SKM-1 treated with dmso at 0.1 percent for 144 hours (cell line): Measurements from ENCODE around the gene SLC16A5.
"Not testable (repeated sequence)": the region's sequence is repeated elsewhere in the genome, so short reads cannot be mapped to it uniquely, and the experiment has no call there.

Source experiments
- DNase-seq: peaks from one replicate; lab custom pipeline; 2025; ENCODE audit not compliant: unreplicated experiment; lab: John Stamatoyannopoulos, UW

Gene SLC16A5

DNA sequence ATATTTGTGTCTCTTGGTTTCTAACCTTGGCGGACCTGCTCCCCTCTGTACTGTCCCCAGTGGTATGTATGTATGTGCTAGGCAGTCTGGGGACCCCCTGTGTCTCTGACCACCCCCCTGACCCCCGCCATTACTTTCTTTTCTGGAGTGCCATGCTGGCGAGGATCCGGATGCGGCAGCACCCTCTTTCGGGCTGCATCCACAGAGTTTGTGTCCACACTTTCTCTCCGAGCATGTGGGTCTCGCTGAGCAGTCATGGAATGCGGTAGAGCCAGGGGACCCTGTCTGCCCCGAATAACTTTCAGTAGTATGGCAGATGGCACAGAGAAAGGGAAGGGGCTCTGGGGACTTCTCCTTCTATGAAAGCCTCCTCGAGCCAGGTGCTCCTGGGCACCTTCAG lies 23.7 kb upstream of the SLC16A5 start:
- DNase-seq = no peak

GRCh38 chr17:75064460-75064859 lies 23.3 kb upstream of the SLC16A5 start:
- no peak for DNase-seq

DNA sequence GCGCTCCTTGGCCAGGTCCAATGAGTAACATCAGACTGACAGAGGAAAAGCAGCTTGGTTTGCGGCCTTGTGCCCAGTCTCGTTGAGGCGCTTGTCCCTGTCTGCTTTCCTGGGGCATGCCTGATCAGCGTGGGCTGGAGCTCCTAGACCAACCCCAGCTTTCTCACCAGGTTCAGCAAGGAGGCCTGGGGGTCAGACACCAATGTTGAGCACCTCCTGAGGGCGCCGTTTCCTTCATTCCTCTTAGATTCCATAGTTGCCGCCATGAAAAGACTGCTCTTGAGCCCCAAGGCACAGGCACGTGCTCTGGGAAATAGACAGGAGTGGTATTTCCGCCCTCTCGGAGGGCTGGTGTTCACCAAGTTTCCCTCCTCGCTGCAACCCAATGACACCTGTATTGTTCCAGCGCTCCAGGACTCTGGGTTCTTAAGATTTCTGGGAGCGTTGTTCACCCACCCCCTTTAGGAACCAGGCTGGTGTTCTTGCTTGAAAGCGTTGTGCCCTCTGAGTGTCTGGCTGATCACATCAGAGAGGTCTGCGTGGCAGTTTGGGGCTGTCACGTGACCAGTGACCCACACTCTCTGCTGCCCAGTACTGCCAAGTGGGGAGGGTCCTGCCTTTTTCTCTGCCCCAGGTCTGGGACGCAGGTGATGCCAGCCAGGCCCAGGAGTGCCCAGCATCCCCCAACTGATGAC lies 22.7 kb upstream of the SLC16A5 start:
- no peak for DNase-seq

GRCh38 chr17:75065562-75066151 lies 22.1 kb upstream of the SLC16A5 start:
- no peak for DNase-seq

GRCh38 chr17:75067856-75068255 lies 19.9 kb upstream of the SLC16A5 start:
- DNase-seq = no peak

DNA sequence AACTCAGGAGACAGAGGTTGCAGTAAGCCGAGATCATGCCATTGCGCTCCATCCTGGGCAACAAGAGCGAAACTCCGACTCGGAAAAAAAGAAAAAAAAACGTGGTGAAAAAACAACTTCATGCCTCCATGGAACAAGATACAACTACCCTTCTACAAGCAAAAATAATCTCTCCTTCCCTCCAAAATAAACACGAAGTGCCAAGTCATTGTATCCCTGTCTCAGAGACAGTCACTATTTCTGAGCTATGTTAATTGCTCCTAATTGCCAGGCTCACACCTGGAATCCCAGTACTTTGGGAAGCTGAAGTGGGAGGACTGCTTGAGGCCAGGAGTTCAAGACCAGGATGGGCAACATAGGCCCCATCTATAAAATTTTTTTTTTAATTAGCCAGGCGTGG lies 19.0 kb upstream of the SLC16A5 start:
- no peak for DNase-seq

- DNase-seq = no peak
Observed at GRCh38 chr17:75069783-75070182, 18.0 kb upstream of the SLC16A5 start.

GRCh38 chr17:75071478-75072271 lies 16.1 kb upstream of the SLC16A5 start:
- not testable (repeated sequence) for DNase-seq

GRCh38 chr17:75072909-75073308 lies 14.8 kb upstream of the SLC16A5 start:
- DNase-seq = not testable (repeated sequence)

DNA sequence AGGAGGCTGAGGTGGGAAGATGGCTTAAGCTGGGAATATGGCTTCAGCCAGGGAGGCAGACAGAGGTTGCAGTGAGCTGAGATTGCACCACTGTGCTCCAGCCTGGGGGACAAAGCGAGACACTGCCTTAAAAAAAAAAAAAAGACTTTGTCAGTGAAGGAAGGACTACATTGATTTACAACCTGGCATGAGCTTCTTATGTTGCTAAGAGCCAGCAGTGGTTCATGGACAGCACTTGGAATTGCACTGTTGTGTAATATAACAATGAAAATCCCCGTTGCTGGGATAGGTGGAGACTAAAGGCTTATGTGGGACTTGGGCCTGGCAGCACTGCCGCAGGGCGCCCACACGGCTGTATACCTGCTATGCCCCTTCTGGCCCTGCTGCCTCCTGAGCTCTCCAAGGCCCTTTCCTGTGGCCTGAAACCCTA lies 14.1 kb upstream of the SLC16A5 start:
- DNase-seq = no peak

DNA sequence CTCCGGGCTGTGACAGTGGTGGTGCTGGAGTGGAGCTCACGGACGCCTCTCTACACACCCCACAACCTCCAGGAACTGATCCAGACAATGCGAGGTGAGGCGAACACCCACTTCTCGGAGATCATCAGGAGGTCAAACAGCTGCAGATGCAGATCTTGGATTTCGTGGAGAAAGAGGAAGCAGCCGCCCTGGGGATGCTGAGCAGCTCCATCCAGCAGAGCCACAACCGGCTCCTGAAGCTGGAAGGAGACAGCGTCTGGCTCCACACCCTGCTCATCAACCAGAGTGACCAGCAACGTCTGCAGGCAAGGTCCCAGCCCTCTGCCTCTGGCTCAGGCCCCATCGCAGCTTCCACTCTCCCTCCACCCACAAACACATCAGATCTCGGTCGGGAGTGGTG lies 13.2 kb upstream of the SLC16A5 start:
- no peak for DNase-seq

DNA sequence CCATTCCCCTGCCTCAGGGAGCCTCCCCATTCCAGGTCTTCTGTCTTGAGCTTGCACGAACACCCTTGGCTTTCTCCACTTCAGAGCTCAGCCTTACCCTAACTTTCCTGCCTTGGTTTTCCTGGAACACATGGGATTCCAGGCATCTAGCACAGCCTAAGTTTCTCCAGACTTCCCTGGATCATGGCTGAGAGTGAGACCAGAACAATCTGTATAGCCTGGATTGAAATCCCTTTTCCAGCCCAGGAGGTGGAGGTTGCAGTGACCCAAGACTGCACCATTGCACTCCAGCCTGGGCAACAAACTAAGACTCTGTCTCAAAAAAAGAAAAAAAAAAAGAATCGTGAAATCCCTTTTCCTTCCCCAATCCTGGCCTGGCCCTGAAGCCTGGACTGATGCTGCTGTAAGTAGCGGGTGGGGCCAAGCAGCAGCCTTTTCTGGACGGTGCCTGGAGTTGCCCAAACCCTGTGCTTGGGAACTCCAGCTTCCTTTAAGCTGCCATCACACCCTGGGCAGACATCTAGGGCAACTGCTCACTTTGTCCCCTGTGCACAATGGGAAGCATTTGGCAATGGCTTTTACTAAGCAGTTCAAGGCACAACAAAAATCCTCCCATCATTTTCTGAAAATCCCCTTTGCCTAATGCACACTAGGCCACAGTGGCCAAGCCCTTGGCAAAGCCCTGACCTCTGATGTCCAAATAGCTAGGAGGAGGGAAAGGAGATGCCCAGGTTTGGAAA lies 12.0 kb upstream of the SLC16A5 start:
- no peak for DNase-seq

DNA sequence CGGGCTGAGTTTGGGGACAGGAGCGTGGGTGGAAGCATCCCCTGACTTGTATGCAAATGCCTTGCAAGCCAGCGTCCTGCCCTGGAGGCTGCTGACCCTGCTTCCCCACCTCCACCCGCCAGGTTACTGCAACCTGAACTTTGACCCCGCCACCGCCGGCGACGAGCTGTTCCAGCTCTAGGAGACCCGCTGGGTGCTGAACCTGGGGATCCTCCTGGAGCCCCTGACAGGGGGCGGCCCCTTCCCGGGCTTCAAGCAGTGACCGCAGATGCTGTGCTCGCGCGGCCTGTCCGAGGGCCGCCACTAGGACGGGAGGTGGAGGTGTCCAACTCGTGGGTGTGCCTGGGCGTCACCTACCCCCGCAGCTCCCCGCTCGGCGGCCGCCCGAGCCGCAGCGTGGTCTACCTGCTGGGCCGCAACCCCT lies 10.7 kb upstream of the SLC16A5 start:
- no peak for DNase-seq

- DNase-seq = no peak
Observed at GRCh38 chr17:75077496-75078283, 10.1 kb upstream of the SLC16A5 start.

DNA sequence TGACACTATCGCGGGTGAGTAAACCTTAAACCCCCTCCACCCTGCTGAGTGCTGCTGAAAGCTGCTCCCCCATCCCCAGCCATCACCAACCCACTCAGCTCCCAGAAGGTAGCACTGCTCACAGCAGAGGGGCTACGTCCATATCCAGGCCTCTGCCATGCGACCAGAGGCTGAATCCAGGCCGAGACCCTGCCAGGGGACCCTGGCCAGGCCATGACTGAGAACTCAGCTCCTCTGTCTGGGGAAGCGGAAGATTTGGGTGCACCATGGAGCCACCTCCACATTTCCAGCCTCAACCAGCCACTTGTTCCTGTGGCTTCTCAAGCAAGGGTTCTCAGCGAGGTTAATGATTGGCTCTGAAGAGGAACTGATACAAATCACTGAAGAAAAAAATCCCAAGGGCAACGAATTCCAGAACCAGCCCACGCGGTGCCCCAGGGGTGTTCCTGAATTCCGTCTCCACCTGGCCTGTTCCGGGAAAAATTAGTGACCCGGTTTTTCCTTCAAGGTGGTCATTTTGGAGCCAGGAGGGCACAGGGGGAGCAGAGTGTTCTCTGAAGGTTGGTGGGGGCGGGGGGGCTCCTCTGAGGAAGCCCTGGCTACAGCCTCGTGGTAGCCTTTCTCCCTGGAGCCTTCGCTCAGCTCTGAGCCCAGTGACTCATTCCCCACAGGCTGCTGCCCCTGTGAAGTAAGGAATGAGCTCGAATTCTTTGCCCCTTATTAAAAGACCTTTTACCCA lies 9.3 kb upstream of the SLC16A5 start:
- no peak for DNase-seq

DNA sequence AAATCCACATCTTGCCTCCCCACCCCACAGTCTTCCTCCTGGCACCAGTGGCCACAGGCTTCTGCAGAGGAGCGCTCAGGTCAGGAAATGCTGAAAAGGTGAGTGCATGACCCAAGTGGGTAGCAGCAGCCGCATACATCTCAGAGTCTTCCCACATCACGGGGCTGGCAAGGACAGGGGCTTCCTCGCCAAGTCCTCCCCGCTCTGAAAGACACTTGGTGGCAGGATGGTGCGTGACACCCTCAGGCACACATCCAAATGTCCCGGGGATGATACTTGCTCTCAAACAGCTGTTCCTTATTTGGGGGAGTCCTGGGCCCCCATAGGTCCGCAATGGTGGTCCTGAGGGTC lies 8.8 kb upstream of the SLC16A5 start:
- no peak for DNase-seq

DNA sequence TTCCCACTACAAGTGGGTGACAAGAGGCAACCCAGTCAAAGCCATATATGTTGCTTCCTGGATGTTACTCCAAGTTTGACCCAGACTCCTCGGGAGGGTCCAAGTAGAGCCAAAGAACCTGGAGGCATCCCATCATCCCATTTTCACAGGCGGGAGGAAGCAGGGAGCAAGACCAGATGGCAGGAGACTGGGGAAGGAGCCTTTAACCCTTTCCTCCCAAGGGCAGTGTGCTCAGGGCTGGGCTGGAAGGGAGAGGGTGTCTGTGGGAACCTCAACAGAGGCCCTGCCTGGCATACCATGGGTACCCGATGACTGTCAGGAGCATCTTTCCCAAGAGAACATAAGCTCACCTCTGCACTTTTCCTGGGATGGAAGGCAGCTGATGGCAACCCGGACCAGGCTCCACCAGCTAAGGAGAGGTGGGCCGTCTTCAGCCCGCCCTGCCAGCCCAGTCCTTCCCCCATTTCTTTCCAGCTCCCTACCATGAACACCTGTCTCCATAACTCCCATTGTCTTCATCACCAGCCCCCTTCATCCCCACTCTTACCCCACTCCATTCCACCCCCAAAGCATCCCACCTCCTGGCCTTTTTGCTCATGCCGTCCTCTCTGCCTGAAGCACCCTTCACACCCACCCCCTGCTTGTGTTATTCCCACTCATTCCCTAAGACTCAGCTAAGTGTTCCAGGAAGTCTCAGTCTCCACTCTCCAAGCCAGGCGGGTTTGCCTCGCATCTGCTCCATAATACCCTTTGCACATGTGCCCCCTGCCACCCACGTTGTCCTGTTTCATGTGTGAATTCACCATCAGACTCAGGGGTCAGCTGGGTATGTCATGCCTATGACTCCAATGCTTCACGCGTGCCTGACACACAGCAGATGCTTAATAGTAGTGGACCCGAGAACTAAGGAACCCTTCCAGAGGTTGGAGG lies 5.9 kb upstream of the SLC16A5 start:
- no peak for DNase-seq

DNA sequence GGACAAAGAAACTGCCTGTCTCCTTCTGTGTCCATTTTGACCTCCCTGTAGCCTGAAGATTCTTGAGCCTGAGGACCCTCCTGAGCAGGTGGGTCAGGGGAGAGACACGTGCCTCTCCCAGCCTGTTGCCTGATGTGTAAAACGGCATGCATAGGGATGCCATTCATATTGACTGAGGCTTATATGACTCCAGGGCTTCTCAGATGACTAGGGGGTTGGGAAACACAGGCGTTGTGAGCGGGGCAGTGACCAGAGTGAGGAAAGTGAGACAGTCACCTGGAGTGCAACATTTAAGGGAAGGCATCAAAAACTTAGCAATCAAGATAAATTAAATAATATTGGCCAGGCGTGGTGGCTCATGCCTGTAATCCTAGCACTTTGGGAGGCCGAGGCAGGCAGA lies 5.1 kb upstream of the SLC16A5 start:
- no peak for DNase-seq

DNA sequence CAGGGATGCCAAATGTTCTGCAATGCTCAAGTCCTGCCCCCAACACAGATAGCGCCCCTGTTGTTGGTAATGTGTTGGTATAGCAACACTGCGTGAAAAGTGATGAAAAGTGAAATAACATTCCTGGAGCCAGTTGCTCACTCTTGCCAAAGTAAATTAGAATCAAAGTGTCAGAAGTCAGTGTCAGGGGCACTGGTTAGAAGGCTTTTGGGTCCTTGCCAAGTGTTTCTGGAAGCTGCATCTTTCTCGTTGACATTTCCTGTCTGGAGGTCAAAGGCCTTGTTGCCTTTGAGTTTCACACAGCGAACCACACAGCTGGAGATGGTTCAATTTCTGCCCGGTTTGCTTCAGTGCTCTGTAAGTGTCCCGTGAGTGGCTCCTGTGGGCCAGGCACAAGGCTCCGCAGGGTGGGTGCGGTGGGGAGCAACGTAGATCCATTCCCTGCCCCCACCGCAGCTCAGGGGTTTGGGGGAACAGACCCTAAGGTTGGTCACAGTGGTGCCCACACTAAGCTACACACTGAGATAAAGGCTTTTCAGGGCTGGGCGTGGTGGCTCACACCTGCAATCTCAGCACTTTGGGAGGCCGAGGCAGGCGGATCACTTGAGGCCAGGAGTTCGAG lies 3.6 kb upstream of the SLC16A5 start:
- no peak for DNase-seq
